Transverse colon (tissue), 4 donors: ENCODE results near the gene KANSL3. TPM values are rescaled to one million over a fixed set of nuclear protein-coding genes. Genes with fewer than 3 reads are reported as not detected.

Experiments
- DNase-seq: peaks from one replicate; pipeline ENCODE4 v3.0.0-alpha.2; 2019
- H3K27ac ChIP-seq, 4 donors: fragments of 200-600 bp; sonication (generic); 2 replicates each; pipeline ENCODE4 v1.5.1; 2016 to 2018; ENCODE audit warnings: inconsistent platforms in 4 of 4
- H3K27me3 ChIP-seq: fragments of 200-600 bp; sonication (generic); 2 replicates; pipeline ENCODE4 v1.5.1; 2017; ENCODE audit warnings: inconsistent platforms
- H3K36me3 ChIP-seq, 4 donors: fragments of 200-600 bp; sonication (generic); 2 replicates each; pipeline ENCODE4 v1.5.1; 2017 to 2019; ENCODE audit warnings: inconsistent platforms in 4 of 4
- H3K4me1 ChIP-seq, 4 donors: fragments of 200-600 bp; sonication (generic); 2 replicates each; pipeline ENCODE4 v1.5.1; 2017 to 2020; ENCODE audit warnings: inconsistent platforms in 4 of 4
- H3K4me3 ChIP-seq, 4 donors: fragments of 200-600 bp; sonication (generic); 1 replicate in 1 of 4; 2 replicates in 3 of 4; pipeline versions ENCODE4 v1.5.1 to v1.6.1; 2017 to 2019; ENCODE audit warnings: inconsistent platforms in 4 of 4
- H3K9me3 ChIP-seq, 2 donors: fragments of 200-600 bp; sonication (generic); 2 replicates each; pipeline ENCODE4 v1.5.1; 2017 to 2019; ENCODE audit warnings: inconsistent platforms in 2 of 2
- EP300 ChIP-seq: sonication (generic); formaldehyde crosslinking; IDR thresholded peaks from one replicate; pipeline ENCODE4 v1.6.1; 2017; ENCODE audit warnings: antibody characterized with exemption, low read depth
- POLR2A ChIP-seq: fragments of 450-650 bp; IDR thresholded peaks from one replicate; pipeline ENCODE4 v1.6.1; 2016; ENCODE audit warnings: antibody characterized with exemption, mild to moderate bottlenecking, moderate library complexity
- POLR2AphosphoS5 ChIP-seq, 3 donors: sonication (generic); formaldehyde crosslinking; IDR thresholded peaks; one replicate each; pipeline ENCODE4 v1.6.1; 2016; ENCODE audit warnings: antibody characterized with exemption in 3 of 3
- WGBS, 2 donors: methylation state at CpG; one replicate each; pipeline ENCODE4 v1.1.5; 2018; ENCODE audit warnings: low coverage in 1 of 2; 5-methylcytosine and 5-hydroxymethylcytosine counted together
- in situ Hi-C, 4 donors: fragments of 200-750 bp; cut with MboI; loops; one replicate each; pipeline versions ENCODE4 v1.15.0 to v1.15.1; 2017; ENCODE audit warnings: low sequenced_read_pairs in 3 of 4, low pct_ligation_motif_present in 1 of 4, low pct_unique_long_range_greater_than_20kb in 1 of 4
- intact Hi-C: fragments of 100-400 bp; cut with DNase I; formaldehyde crosslinking; loops from one replicate; pipeline ENCODE4 v1.15.1; 2023; ENCODE audit warnings: low total_unique reads
- total RNA-seq, 4 donors: library from RNA; depleted of rRNA; stranded (reverse); fragments of >200 nt; gene quantifications; one replicate each; pipeline ENCODE4 v1.1.0, GENCODE V29; 2016
- TF ChIP-seq, protein P1 (sequence below), 5 experiments: fragments of 200-600 bp in 3 of 5; fragments of 450-650 bp in 2 of 5; sonication (generic) in 3 of 5; IDR thresholded peaks; 1 replicate in 2 of 5; 2 replicates in 3 of 5; pipeline ENCODE4 v1.5.1; 2016 to 2017; ENCODE audit warnings: antibody characterized with exemption in 5 of 5, inconsistent platforms in 3 of 5, mild to moderate bottlenecking in 2 of 5, moderate library complexity in 1 of 5

KANSL3 gene
- total RNA-seq, 4 donors from 2014 or later = 45.6 to 59.9 (median 53.4) TPM

DNA sequence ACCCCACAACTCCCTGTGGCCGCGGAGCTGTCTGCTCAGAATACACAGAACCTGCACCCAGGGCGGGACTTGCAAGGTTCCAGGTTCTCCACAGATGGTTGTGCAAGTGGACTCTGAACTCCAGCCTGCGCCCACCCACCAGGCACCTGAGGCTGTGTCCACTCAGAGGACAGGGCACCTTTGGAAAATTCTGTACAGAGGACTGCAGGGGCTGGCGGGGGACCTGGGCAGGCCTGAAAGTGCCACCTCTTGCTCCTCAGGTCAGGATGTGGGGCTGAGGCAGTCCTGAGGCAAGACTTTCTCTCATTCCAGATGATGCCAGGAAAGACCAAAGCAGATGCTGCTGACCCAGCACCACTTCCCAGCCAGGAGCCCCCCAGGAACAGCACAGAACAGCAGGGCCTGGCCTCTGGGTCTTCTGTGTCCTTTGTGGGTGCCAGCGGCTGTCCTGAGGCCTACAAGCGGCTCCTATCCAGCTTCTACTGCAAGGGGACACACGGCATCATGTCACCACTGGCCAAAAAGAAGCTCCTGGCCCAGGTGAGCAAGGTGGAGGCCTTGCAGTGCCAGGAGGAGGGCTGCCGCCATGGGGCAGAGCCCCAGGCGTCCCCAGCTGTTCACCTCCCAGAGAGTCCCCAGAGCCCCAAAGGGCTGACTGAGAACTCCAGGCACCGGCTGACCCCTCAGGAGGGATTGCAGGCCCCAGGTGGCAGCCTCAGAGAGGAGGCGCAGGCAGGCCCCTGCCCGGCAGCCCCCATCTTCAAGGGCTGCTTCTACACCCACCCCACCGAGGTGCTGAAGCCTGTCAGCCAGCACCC is 87.1 kb downstream of the KANSL3 start:
- H3K36me3 ChIP-seq = peaks cover 0 to 10% (median 0%) of the 10 kb centered on the region in 4 donors
- TF ChIP-seq, protein P1, sequence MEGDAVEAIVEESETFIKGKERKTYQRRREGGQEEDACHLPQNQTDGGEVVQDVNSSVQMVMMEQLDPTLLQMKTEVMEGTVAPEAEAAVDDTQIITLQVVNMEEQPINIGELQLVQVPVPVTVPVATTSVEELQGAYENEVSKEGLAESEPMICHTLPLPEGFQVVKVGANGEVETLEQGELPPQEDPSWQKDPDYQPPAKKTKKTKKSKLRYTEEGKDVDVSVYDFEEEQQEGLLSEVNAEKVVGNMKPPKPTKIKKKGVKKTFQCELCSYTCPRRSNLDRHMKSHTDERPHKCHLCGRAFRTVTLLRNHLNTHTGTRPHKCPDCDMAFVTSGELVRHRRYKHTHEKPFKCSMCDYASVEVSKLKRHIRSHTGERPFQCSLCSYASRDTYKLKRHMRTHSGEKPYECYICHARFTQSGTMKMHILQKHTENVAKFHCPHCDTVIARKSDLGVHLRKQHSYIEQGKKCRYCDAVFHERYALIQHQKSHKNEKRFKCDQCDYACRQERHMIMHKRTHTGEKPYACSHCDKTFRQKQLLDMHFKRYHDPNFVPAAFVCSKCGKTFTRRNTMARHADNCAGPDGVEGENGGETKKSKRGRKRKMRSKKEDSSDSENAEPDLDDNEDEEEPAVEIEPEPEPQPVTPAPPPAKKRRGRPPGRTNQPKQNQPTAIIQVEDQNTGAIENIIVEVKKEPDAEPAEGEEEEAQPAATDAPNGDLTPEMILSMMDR (IDR thresholded peaks at IDR 0.05) = no peak
- TF ChIP-seq POLR2AphosphoS5 (IDR thresholded peaks at IDR 0.05) = no peak
- no peak for TF ChIP-seq POLR2A
- TF ChIP-seq EP300 = no peak
- WGBS, 2 donors = 88% methylated on average over 10 of the region's 14 CpGs; no CpG with 5 or more reads in 1 of the 2 donors
- no peak overlapping the region for H3K27ac ChIP-seq
- no peaks in the 10 kb centered on the region for H3K9me3 ChIP-seq
- H3K4me1 ChIP-seq = peaks cover 0 to 10% (median 6%) of the 10 kb centered on the region in 4 donors
- in situ Hi-C loops (no loop called here), intact Hi-C loops (no loop called here)
- no peak for DNase-seq
- no peak overlapping the region for H3K4me3 ChIP-seq
- H3K27me3 ChIP-seq = no peaks in the 10 kb centered on the region

DNA sequence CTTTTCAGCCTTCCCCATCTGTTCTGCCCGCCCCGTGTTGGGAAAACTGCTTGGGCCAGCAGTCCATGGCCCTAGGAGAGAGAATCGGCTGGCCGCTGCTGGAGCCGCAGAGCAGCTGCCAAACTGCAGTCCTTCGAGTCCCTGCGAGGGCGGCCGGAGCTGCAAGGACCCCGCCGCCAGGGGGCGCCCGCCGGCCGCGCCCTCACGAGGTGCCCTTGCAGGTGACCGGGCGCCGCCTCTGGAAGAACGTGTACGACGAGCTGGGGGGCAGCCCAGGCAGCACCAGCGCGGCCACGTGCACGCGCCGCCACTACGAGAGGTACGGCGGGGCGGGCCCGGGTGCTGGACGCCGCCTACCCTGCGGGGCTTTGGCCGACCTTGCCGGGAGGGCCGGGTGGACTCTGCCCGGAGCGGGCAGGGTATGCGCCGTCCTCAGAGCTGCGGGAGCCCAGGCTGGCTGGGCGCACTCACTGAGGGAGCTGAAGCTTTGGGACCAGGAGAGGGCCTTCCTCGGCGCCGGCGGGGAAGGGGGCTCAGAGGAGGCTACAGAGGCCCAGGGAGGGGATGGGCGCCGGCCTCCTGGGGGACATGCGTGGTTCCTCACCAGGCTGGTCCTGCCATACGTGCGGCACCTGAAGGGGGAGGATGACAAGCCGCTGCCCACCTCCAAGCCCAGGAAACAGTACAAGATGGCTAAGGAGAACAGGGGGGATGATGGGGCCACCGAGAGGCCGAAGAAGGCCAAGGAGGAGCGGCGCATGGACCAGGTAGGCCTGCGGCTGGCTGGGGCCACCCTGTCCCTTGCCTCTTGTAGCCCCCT is 87.9 kb downstream of the KANSL3 start:
- intact Hi-C loops = no loop called here

DNA sequence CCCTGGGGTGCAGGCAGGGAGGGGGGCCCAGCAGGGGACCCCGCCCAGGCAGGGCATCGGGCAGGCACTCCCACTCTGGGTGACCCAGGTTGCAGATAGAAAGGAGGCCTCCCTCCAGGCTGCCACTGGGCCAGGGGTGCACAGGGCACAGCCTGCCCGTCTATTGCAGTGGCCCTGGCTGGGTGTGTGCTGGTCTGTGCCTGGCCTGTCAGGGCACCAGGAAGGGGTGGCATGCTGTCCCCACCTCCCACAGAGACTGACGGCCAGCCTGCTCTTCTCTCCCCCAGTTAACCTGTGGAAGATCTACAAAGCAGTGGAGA is 88.7 kb downstream of the KANSL3 start:
- 94% methylated on average over 4 of the region's 4 CpGs; no CpG with 5 or more reads in 1 of the 2 donors for WGBS, 2 donors
- DNase-seq = no peak
- intact Hi-C loops = no loop called here
- Histone ChIP-seq H3K27me3 (no peaks in the 10 kb centered on the region), H3K27ac (no peak overlapping the region), H3K4me3 (no peak overlapping the region), H3K4me1 (peaks cover 0 to 7% (median 4%) of the 10 kb centered on the region in 4 donors), H3K9me3 (no peaks in the 10 kb centered on the region), H3K36me3 (peaks cover 0 to 10% (median 0%) of the 10 kb centered on the region in 4 donors)
- in situ Hi-C loops = no loop called here
- TF ChIP-seq POLR2A (no peak), EP300 (no peak), POLR2AphosphoS5 (IDR thresholded peaks at IDR 0.05) (no peak)
- TF ChIP-seq, protein P1 (IDR thresholded peaks at IDR 0.05) = no peak

More for the DNA sequence above, 87.9 kb downstream of the KANSL3 start:
- peaks cover 0 to 10% (median 0%) of the 10 kb centered on the region in 4 donors for H3K36me3 ChIP-seq
- DNase-seq = no peak
- H3K27ac ChIP-seq = no peak overlapping the region
- H3K4me1 ChIP-seq = peaks cover 0 to 10% (median 6%) of the 10 kb centered on the region in 4 donors
- no peaks in the 10 kb centered on the region for H3K27me3 ChIP-seq
- H3K9me3 ChIP-seq = no peaks in the 10 kb centered on the region
- in situ Hi-C loops = no loop called here
- WGBS, 2 donors = 90% methylated on average over 56 of the region's 61 CpGs; no CpG with 5 or more reads in 1 of the 2 donors
- no peak for TF ChIP-seq POLR2A
- no peak for TF ChIP-seq EP300
- no peak for TF ChIP-seq POLR2AphosphoS5 (IDR thresholded peaks at IDR 0.05)
- TF ChIP-seq, protein P1 (IDR thresholded peaks at IDR 0.05) = peak; percentile 27 to 68 (median 47)
- H3K4me3 ChIP-seq = no peak overlapping the region
